IMR-90 (cell line): Measurements from ENCODE around the gene TMEM54. TPM values are rescaled to one million over a fixed set of nuclear protein-coding genes. Genes with fewer than 3 reads are reported as not detected.

Experiments
- ATAC-seq: fragments of 200-7000 bp; cut with Tn5 transposase; 2 replicates; pipeline ENCODE4 v1.9.1; 2020; ENCODE audit warnings: low read depth, mild to moderate bottlenecking, moderate library complexity
- BruUV-seq: library from RNA; stranded (reverse); fragments of 400-500 nt; replicated peaks from 2 replicates; lab custom pipeline; 2021; lab: Mats Ljungman, UMichigan
- CTCF ChIA-PET: fragments of 300-600 bp; formaldehyde crosslinking; extraction: SDS; loops from one replicate; lab custom pipeline; 2021; ENCODE audit warnings: antibody characterized with exemption; lab: Yijun Ruan, JAX
- POLR2A ChIA-PET: fragments of 300-600 bp; sonication (Branson Sonifier 250); formaldehyde crosslinking; loops from one replicate; lab custom pipeline; 2022; ENCODE audit warnings: antibody characterized with exemption; ENCODE audit not compliant: unreplicated experiment; lab: Charles Lee
- DNase-seq: peaks from one replicate; pipeline ENCODE4 v3.0.0; 2013
- H2AFZ ChIP-seq: replicated peaks from 2 replicates; pipeline ENCODE3; 2013; ENCODE audit warnings: low read length, mild to moderate bottlenecking; ENCODE audit not compliant: poor library complexity
- H2AK5ac ChIP-seq: 2 replicates; pipeline ENCODE4 v1.6.1; 2013; ENCODE audit warnings: low read depth, low read length, inconsistent platforms
- H2AK9ac ChIP-seq: replicated peaks from 2 replicates; pipeline ENCODE3; 2013; ENCODE audit warnings: mild to moderate bottlenecking, low read depth, low read length, moderate library complexity; ENCODE audit not compliant: poor library complexity
- H2BK120ac ChIP-seq: 2 replicates; pipeline ENCODE4 v1.6.1; 2013; ENCODE audit warnings: low read depth, low read length, inconsistent platforms
- H2BK15ac ChIP-seq: 3 replicates; pipeline ENCODE4 v1.6.1; 2013; ENCODE audit warnings: low read depth, low read length, inconsistent platforms
- H2BK20ac ChIP-seq: 2 replicates; pipeline ENCODE4 v1.6.1; 2013; ENCODE audit warnings: low read depth, mild to moderate bottlenecking, inconsistent platforms, low read length, moderate library complexity
- H2BK5ac ChIP-seq: 2 replicates; pipeline ENCODE4 v1.6.1; 2013; ENCODE audit warnings: mild to moderate bottlenecking, low read depth, low read length, inconsistent platforms; ENCODE audit not compliant: poor library complexity, severe bottlenecking
- H3K14ac ChIP-seq: replicated peaks from 2 replicates; pipeline ENCODE4 v1.6.1; 2013; ENCODE audit warnings: low read depth, low read length, inconsistent platforms
- H3K18ac ChIP-seq: 2 replicates; pipeline ENCODE4 v1.6.1; 2013; ENCODE audit warnings: low read depth, low read length, control low read depth
- H3K23ac ChIP-seq: 2 replicates; pipeline ENCODE4 v1.6.1; 2013; ENCODE audit warnings: low read depth, low read length, inconsistent platforms
- H3K27ac ChIP-seq: 2 replicates; pipeline ENCODE4 v1.5.1; 2013; ENCODE audit warnings: mild to moderate bottlenecking, control low read depth, low read length; ENCODE audit not compliant: insufficient read depth
- H3K27me3 ChIP-seq: 2 replicates; pipeline ENCODE4 v1.6.1; 2013; ENCODE audit warnings: low read length; ENCODE audit not compliant: control insufficient read depth, insufficient read depth
- H3K36me3 ChIP-seq: 2 replicates; pipeline ENCODE4 v1.6.1; 2013; ENCODE audit warnings: low read length, mixed read lengths; ENCODE audit not compliant: control insufficient read depth, insufficient read depth
- H3K4ac ChIP-seq: 2 replicates; pipeline ENCODE4 v1.6.1; 2013; ENCODE audit warnings: low read depth, low read length, inconsistent platforms
- H3K4me1 ChIP-seq: 2 replicates; pipeline ENCODE4 v1.6.1; 2013; ENCODE audit warnings: low read length, mixed read lengths; ENCODE audit not compliant: control insufficient read depth, insufficient read depth
- H3K4me2 ChIP-seq: 2 replicates; pipeline ENCODE4 v1.6.1; 2013; ENCODE audit warnings: low read depth, mild to moderate bottlenecking, control low read depth, low read length, moderate library complexity
- H3K4me3 ChIP-seq: 2 replicates; pipeline ENCODE4 v1.5.1; 2013; ENCODE audit warnings: low read depth, mild to moderate bottlenecking, control low read depth, low read length, moderate library complexity; ENCODE audit not compliant: insufficient read depth
- H3K56ac ChIP-seq: 2 replicates; pipeline ENCODE4 v1.6.1; 2013; ENCODE audit warnings: low read length, inconsistent platforms; ENCODE audit not compliant: insufficient read depth; ENCODE audit errors: extremely low read depth
- H3K79me1 ChIP-seq, 2 experiments: 2 replicates each; pipeline ENCODE4 v1.6.1; 2013; ENCODE audit warnings: low read length in 2 of 2, inconsistent platforms in 1 of 2, low read depth in 1 of 2
- H3K9ac ChIP-seq: 2 replicates; pipeline ENCODE4 v1.6.1; 2013; ENCODE audit warnings: low read depth, low read length, control low read depth
- H3K9me1 ChIP-seq: 2 replicates; pipeline ENCODE4 v1.6.1; 2013; ENCODE audit warnings: low read length, inconsistent platforms; ENCODE audit not compliant: insufficient read depth
- H3K9me3 ChIP-seq: 2 replicates; pipeline ENCODE4 v1.6.1; 2013; ENCODE audit warnings: low read length; ENCODE audit not compliant: control insufficient read depth, insufficient read depth
- H4K20me1 ChIP-seq: 2 replicates; pipeline ENCODE4 v1.6.1; 2013; ENCODE audit warnings: low read length, inconsistent platforms; ENCODE audit not compliant: insufficient read depth
- H4K5ac ChIP-seq: 2 replicates; pipeline ENCODE4 v1.6.1; 2013; ENCODE audit warnings: mild to moderate bottlenecking, low read depth, low read length, control low read depth
- H4K8ac ChIP-seq, 2 experiments: 2 replicates each; pipeline ENCODE4 v1.6.1; 2013; ENCODE audit warnings: low read depth in 2 of 2, low read length in 2 of 2, control low read depth in 1 of 2, inconsistent platforms in 1 of 2
- H4K91ac ChIP-seq: 2 replicates; pipeline ENCODE4 v1.6.1; 2013; ENCODE audit warnings: low read depth, low read length, inconsistent platforms; ENCODE audit not compliant: insufficient read depth
- BHLHE40 ChIP-seq: fragments of 150-350 bp; IDR thresholded peaks from 2 replicates; pipeline ENCODE4 v1.6.1; 2016; ENCODE audit warnings: mild to moderate bottlenecking, low read depth, low read length
- CEBPB ChIP-seq: IDR thresholded peaks from 2 replicates; pipeline ENCODE4 v1.6.1; 2012; ENCODE audit warnings: low read depth, low read length, improper control_type of control experiment
- CHD1 ChIP-seq: IDR thresholded peaks from 2 replicates; pipeline ENCODE4 v1.6.1; 2012; ENCODE audit warnings: low read depth, low read length, improper control_type of control experiment
- ELK1 ChIP-seq: fragments of 150-350 bp; IDR thresholded peaks from 2 replicates; pipeline ENCODE4 v1.6.1; 2016; ENCODE audit warnings: low read depth, mild to moderate bottlenecking, low read length, moderate library complexity, borderline replicate concordance
- FOS ChIP-seq: fragments of 150-350 bp; IDR thresholded peaks from 2 replicates; pipeline ENCODE4 v1.6.1; 2016; ENCODE audit warnings: low read depth, low read length
- MAFK ChIP-seq: IDR thresholded peaks from 2 replicates; pipeline ENCODE4 v1.6.1; 2012; ENCODE audit warnings: low read depth, low read length, improper control_type of control experiment
- NFE2L2 ChIP-seq: fragments of 150-350 bp; IDR thresholded peaks from 2 replicates; pipeline ENCODE4 v1.6.1; 2016; ENCODE audit warnings: low read depth, mild to moderate bottlenecking, low read length
- POLR2A ChIP-seq: IDR thresholded peaks from 2 replicates; pipeline ENCODE4 v1.6.1; 2012; ENCODE audit warnings: mild to moderate bottlenecking, low read depth, low read length
- RFX5 ChIP-seq: IDR thresholded peaks from 2 replicates; pipeline ENCODE4 v1.8.0; 2012; ENCODE audit warnings: low read depth, mild to moderate bottlenecking, low read length, moderate library complexity
- SMC3 ChIP-seq: fragments of 150-350 bp; IDR thresholded peaks from 2 replicates; pipeline ENCODE4 v1.6.1; 2016; ENCODE audit warnings: low read depth, mild to moderate bottlenecking, antibody characterized with exemption, low read length, moderate library complexity
- WGBS, 2 experiments: methylation state at CpG; one replicate each; pipeline versions ENCODE4 v1.1.5 to v1.1.7; 2013; ENCODE audit warnings: missing lambda C conversion rate in 2 of 2; ENCODE audit not compliant: insufficient read length in 1 of 2; ENCODE audit errors: extremely low coverage in 2 of 2; 5-methylcytosine and 5-hydroxymethylcytosine counted together
- dilution Hi-C: fragments of 300-500 bp; cut with HindIII; formaldehyde crosslinking; loops from one replicate; pipeline ENCODE4 v1.14.3; 2018; ENCODE audit warnings: low sequenced_read_pairs; ENCODE audit not compliant: unreplicated experiment
- in situ Hi-C: fragments of 300-500 bp; cut with MboI; formaldehyde crosslinking; loops from 3 replicates; pipeline ENCODE4 v1.14.3; 2019; ENCODE audit warnings: low sequenced_read_pairs, inconsistent platforms, mixed read lengths
- intact Hi-C: fragments of 100-400 bp; cut with micrococcal nuclease; formaldehyde crosslinking; loops from 2 replicates; pipeline ENCODE4 v1.10.0; 2022
- polyA plus RNA-seq, 3 experiments: library from polyadenylated mRNA; depleted of rRNA; stranded (reverse); fragments of >200 nt; gene quantifications; 2 replicates each; pipeline ENCODE4 v1.2.3, GENCODE V29; 2012; ENCODE audit warnings: low replicate concordance in 1 of 3
- total RNA-seq: library from RNA; depleted of rRNA; stranded (reverse); fragments of >200 nt; gene quantifications from 2 replicates; pipeline ENCODE4 v1.2.3, GENCODE V29; 2012

TMEM54 gene
- total and polyA plus RNA-seq, 2 of the 4 experiments (the other 2 are of a cell fraction) = 25.5 to 75.2 TPM

- no peak for TF ChIP-seq SMC3
These were observed 46.6 kb upstream of the TMEM54 start (continued) for GRCh38 chr1:32947669-32948389.

GRCh38 chr1:32946413-32946812 is 45.2 kb upstream of the TMEM54 start:
- BruUV-seq = no TSS peak
- H2AFZ ChIP-seq = no peak overlapping the region
- POLR2A ChIA-PET = no interaction called here
- no peak overlapping the region for H4K91ac ChIP-seq
- CTCF ChIA-PET = interaction anchor here (0.6 to 1.3 kb wide), 3 partner anchors 10 to 755 kb away, joined by 3 read pairs; no protein-coding TSS in a partner anchor
- H3K9me1 ChIP-seq = no peaks in the 10 kb centered on the region
- H3K9me3 ChIP-seq = no peaks in the 10 kb centered on the region
- no peak overlapping the region for H3K9ac ChIP-seq
- WGBS, 2 experiments = no CpG with 5 or more reads among the region's 2 CpGs
- no peaks in the 10 kb centered on the region for H3K27me3 ChIP-seq
- H2BK5ac ChIP-seq = no peak overlapping the region
- H4K8ac ChIP-seq = no peak overlapping the region
- no peak overlapping the region for H3K23ac ChIP-seq
- H2BK20ac ChIP-seq = no peak overlapping the region
- no peak overlapping the region for H4K5ac ChIP-seq
- no peak overlapping the region for H3K4me3 ChIP-seq
- peaks cover 7% of the 10 kb centered on the region; the same call in 1 of the 2 replicates for H4K20me1 ChIP-seq
- peaks cover 12 to 20% of the 10 kb centered on the region in 2 experiments; a peak in 3 of 4 replicates for H3K79me1 ChIP-seq
- H2BK15ac ChIP-seq = no peak overlapping the region
- no peak overlapping the region for H2BK120ac ChIP-seq
- intact Hi-C loops = no loop called here
- peaks cover 22% of the 10 kb centered on the region for H3K36me3 ChIP-seq
- H3K56ac ChIP-seq = no peak overlapping the region
- no peak for ATAC-seq
- no peak for DNase-seq
- in situ Hi-C loops = no loop called here
- no peak overlapping the region for H3K27ac ChIP-seq
- H3K18ac ChIP-seq = no peak overlapping the region
- peaks cover 2% of the 10 kb centered on the region; the same call in 1 of the 2 replicates for H3K4me1 ChIP-seq
- no peak overlapping the region for H3K4ac ChIP-seq
- dilution Hi-C loops = no loop called here
- no peak overlapping the region for H2AK9ac ChIP-seq
- no peak overlapping the region for H3K4me2 ChIP-seq
- no peak for TF ChIP-seq CHD1
- no peak for TF ChIP-seq CEBPB
- TF ChIP-seq ELK1 = no peak
- TF ChIP-seq BHLHE40 = no peak
- no peak for TF ChIP-seq MAFK
- TF ChIP-seq RFX5 = no peak
- no peak for TF ChIP-seq NFE2L2
- TF ChIP-seq POLR2A = no peak
- TF ChIP-seq FOS = no peak
- no peak overlapping the region for H3K14ac ChIP-seq
- no peak overlapping the region for H2AK5ac ChIP-seq
